Breast epithelium (tissue), 4 donors: ENCODE results near the gene MMD. TPM values are rescaled to one million over a fixed set of nuclear protein-coding genes. Genes with fewer than 3 reads are reported as not detected.
"Not testable (repeated sequence)": the region's sequence is repeated elsewhere in the genome, so short reads cannot be mapped to it uniquely, and the experiment has no call there.

Experiments used
- DNase-seq, 2 donors: peaks; one replicate each; pipeline ENCODE4 v3.0.0-alpha.2; 2019; ENCODE audit warnings: low spot score in 2 of 2
- H3K27ac ChIP-seq, 2 donors: fragments of 200-600 bp; sonication (generic) in 1 of 2; one replicate each; pipeline ENCODE4 v1.5.1; 2016 to 2019; ENCODE audit warnings: mild to moderate bottlenecking in 1 of 2
- H3K27me3 ChIP-seq, 2 donors: fragments of 200-600 bp; sonication (generic) in 1 of 2; one replicate each; pipeline versions ENCODE4 v1.5.1 to v1.6.0; 2017 to 2019; ENCODE audit warnings: control low read depth in 1 of 2, mild to moderate bottlenecking in 1 of 2
- H3K36me3 ChIP-seq: fragments of 200-600 bp; one replicate; pipeline ENCODE4 v1.5.1; 2019
- H3K4me1 ChIP-seq, 2 donors: fragments of 200-600 bp; sonication (generic); one replicate each; pipeline ENCODE4 v1.5.1; 2016 to 2019; ENCODE audit warnings: control low read depth in 1 of 2
- H3K4me3 ChIP-seq, 3 donors: fragments of 200-600 bp; sonication (generic); 1 replicate in 2 of 3; 2 replicates in 1 of 3; pipeline ENCODE4 v1.5.1; 2016 to 2019; ENCODE audit warnings: mild to moderate bottlenecking in 3 of 3, moderate library complexity in 2 of 3
- H3K9me3 ChIP-seq, 2 donors: fragments of 200-600 bp; sonication (generic) in 1 of 2; one replicate each; pipeline ENCODE4 v1.5.1; 2016 to 2019; ENCODE audit warnings: control low read depth in 1 of 2
- CTCF ChIP-seq, 3 donors: fragments of 450-650 bp; IDR thresholded peaks; one replicate each; pipeline ENCODE4 v1.5.1; 2016 to 2017; ENCODE audit warnings: antibody characterized with exemption in 3 of 3, mild to moderate bottlenecking in 3 of 3, moderate library complexity in 3 of 3
- POLR2A ChIP-seq: fragments of 450-650 bp; IDR thresholded peaks from one replicate; pipeline ENCODE4 v1.6.1; 2016; ENCODE audit warnings: antibody characterized with exemption, mild to moderate bottlenecking, moderate library complexity
- POLR2AphosphoS5 ChIP-seq, 3 donors: sonication (generic); formaldehyde crosslinking; IDR thresholded peaks; one replicate each; pipeline ENCODE4 v1.6.1; 2017; ENCODE audit warnings: antibody characterized with exemption in 3 of 3
- intact Hi-C: fragments of 100-400 bp; cut with DNase I; formaldehyde crosslinking; loops from one replicate; pipeline ENCODE4 v1.15.1; 2023; ENCODE audit warnings: low total_unique reads
- total RNA-seq, 3 donors: library from RNA; depleted of rRNA; stranded (reverse); fragments of >200 nt; gene quantifications; one replicate each; pipeline ENCODE4 v1.1.0, GENCODE V29; 2016

MMD gene
- total RNA-seq, 3 donors from 2014 or later: 28.0 to 140 (median 34.1) TPM

GRCh38 chr17:55426851-55427586 is 5.4 kb upstream of the MMD start:
- Histone ChIP-seq H3K4me1 (no peaks in the 10 kb centered on the region), H3K27ac (peak overlapping the region in 1 of 2 donors; percentile 55), H3K4me3 (no peak overlapping the region), H3K27me3 (peaks cover 0 to 4% of the 10 kb centered on the region in 2 donors), H3K36me3 (no peaks in the 10 kb centered on the region), H3K9me3 (no peaks in the 10 kb centered on the region)
- intact Hi-C loops: no loop called here
- no peak for TF ChIP-seq CTCF (IDR thresholded peaks at IDR 0.05)
- TF ChIP-seq POLR2A: no peak
- TF ChIP-seq POLR2AphosphoS5 (IDR thresholded peaks at IDR 0.05): no peak
- no peak for DNase-seq

GRCh38 chr17:55424893-55425540 is 3.4 kb upstream of the MMD start:
- H3K27ac ChIP-seq: no peak overlapping the region
- H3K36me3 ChIP-seq: no peaks in the 10 kb centered on the region
- H3K4me1 ChIP-seq: no peaks in the 10 kb centered on the region
- intact Hi-C loops: no loop called here
- TF ChIP-seq POLR2A: no peak
- TF ChIP-seq CTCF (IDR thresholded peaks at IDR 0.05): no peak
- H3K4me3 ChIP-seq: no peak overlapping the region
- H3K9me3 ChIP-seq: no peaks in the 10 kb centered on the region
- peaks cover 0 to 4% of the 10 kb centered on the region in 2 donors for H3K27me3 ChIP-seq
- no peak for DNase-seq

GRCh38 chr17:55423535-55423934 is 1.9 kb upstream of the MMD start:
- Histone ChIP-seq H3K4me3 (no peak overlapping the region), H3K36me3 (no peaks in the 10 kb centered on the region), H3K4me1 (no peaks in the 10 kb centered on the region), H3K9me3 (no peaks in the 10 kb centered on the region), H3K27ac (no peak overlapping the region), H3K27me3 (peaks cover 0 to 4% of the 10 kb centered on the region in 2 donors)
- DNase-seq: no peak
- TF ChIP-seq CTCF (IDR thresholded peaks at IDR 0.05) (no peak), POLR2AphosphoS5 (IDR thresholded peaks at IDR 0.05) (no peak), POLR2A (no peak)
- intact Hi-C loops: no loop called here

GRCh38 chr17:55422828-55423164 is 1.2 kb upstream of the MMD start:
- H3K4me1 ChIP-seq, DNase-seq, H3K4me3 ChIP-seq, intact Hi-C loops, H3K9me3 ChIP-seq, H3K27me3 ChIP-seq, H3K36me3 ChIP-seq, H3K27ac ChIP-seq: not testable (repeated sequence)

- intact Hi-C loops: no loop called here
- DNase-seq: peak in 1 of 2 donors; percentile 55
- Histone ChIP-seq H3K36me3 (no peaks in the 10 kb centered on the region), H3K27ac (peak overlapping the region; percentile 87 to 91), H3K27me3 (peaks cover 0 to 4% of the 10 kb centered on the region in 2 donors), H3K4me1 (no peaks in the 10 kb centered on the region), H3K9me3 (no peaks in the 10 kb centered on the region), H3K4me3 (peak overlapping the region; percentile 76 to 97 (median 87))
- TF ChIP-seq POLR2A (no peak), CTCF (IDR thresholded peaks at IDR 0.05) (no peak), POLR2AphosphoS5 (IDR thresholded peaks at IDR 0.05) (peak in 1 of 3 donors; percentile 33)
Observed at GRCh38 chr17:55420776-55421178, 858 bp downstream of the MMD start.
